B cell (primary cell): Measurements from ENCODE around the gene SH2B2.

Experiments
- EZH2 ChIP-seq: IDR thresholded peaks from 2 replicates; pipeline ENCODE4 v1.6.1; 2012; ENCODE audit warnings: borderline replicate concordance, low read depth, mild to moderate bottlenecking, moderate library complexity, low read length; ENCODE audit not compliant: insufficient read depth, poor library complexity, severe bottlenecking
- TF ChIP-seq, protein P1 (sequence below): fragments of 200-600 bp; IDR thresholded peaks from one replicate; pipeline ENCODE4 v1.8.0; 2022; ENCODE audit warnings: antibody characterized with exemption, mild to moderate bottlenecking

DNA sequence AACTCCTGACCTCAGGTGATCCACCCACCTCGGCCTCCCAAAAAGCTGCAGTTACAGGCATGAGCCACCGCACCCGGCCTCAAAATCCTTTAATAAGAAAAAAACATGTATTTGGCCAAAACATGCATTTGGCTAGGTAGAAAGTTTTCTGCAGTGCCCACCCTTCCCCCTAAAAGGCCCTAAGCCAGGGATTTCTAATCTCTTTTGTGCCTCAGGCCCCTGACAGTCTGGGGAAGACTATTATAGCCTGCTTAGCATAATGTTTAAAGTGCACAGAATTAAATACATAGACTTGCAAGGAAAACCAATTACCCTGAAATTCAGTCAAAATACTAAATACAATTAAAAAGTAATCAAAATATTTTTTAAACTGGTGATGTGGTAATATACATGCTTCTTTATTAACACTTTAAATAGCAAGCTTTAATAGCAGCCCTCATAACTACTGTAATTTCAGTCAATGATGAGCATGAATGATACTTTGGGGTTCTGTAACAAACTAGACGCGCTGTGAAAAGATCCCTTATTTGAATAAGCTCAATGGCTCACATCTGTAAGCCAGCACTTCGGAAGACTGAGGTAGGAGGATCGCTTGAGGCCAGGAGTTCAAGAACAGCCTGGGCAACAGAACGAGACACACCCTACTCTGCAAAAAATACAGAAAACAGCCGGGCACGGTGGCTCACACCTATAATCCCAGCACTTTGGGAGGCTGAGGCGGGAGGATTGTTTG is 39.7 kb downstream of the SH2B2 start:
- TF ChIP-seq, protein P1, sequence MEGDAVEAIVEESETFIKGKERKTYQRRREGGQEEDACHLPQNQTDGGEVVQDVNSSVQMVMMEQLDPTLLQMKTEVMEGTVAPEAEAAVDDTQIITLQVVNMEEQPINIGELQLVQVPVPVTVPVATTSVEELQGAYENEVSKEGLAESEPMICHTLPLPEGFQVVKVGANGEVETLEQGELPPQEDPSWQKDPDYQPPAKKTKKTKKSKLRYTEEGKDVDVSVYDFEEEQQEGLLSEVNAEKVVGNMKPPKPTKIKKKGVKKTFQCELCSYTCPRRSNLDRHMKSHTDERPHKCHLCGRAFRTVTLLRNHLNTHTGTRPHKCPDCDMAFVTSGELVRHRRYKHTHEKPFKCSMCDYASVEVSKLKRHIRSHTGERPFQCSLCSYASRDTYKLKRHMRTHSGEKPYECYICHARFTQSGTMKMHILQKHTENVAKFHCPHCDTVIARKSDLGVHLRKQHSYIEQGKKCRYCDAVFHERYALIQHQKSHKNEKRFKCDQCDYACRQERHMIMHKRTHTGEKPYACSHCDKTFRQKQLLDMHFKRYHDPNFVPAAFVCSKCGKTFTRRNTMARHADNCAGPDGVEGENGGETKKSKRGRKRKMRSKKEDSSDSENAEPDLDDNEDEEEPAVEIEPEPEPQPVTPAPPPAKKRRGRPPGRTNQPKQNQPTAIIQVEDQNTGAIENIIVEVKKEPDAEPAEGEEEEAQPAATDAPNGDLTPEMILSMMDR: no peak
- no peak for TF ChIP-seq EZH2
